Endodermal cell (in vitro differentiated cells): ENCODE measurements around the gene CCDC68. TPM values are rescaled to one million over a fixed set of nuclear protein-coding genes. Genes with fewer than 3 reads are reported as not detected.

Experiments
- DNase-seq: peaks from one replicate; pipeline ENCODE4 v3.0.0-alpha.2; 2017
- H3K27ac ChIP-seq: 2 replicates; pipeline ENCODE4 v1.5.1; 2013; ENCODE audit warnings: mild to moderate bottlenecking, low read depth, low read length, moderate library complexity
- H3K27me3 ChIP-seq: 2 replicates; pipeline ENCODE4 v1.6.1; 2013; ENCODE audit warnings: mild to moderate bottlenecking, low read length, moderate library complexity; ENCODE audit not compliant: insufficient read depth, control insufficient read depth, poor library complexity, severe bottlenecking
- H3K36me3 ChIP-seq: 2 replicates; pipeline ENCODE4 v1.7.0; 2013; ENCODE audit warnings: mild to moderate bottlenecking, low read length, moderate library complexity; ENCODE audit not compliant: control insufficient read depth, insufficient read depth
- H3K4me1 ChIP-seq: one replicate; pipeline ENCODE4 v1.7.0; 2013; ENCODE audit warnings: low read length; ENCODE audit not compliant: control insufficient read depth, insufficient read depth
- H3K4me3 ChIP-seq: 2 replicates; pipeline ENCODE4 v1.5.1; 2013; ENCODE audit warnings: mild to moderate bottlenecking, low read length, moderate library complexity
- H3K9ac ChIP-seq: 2 replicates; pipeline ENCODE4 v1.6.1; 2013; ENCODE audit warnings: mild to moderate bottlenecking, low read length, moderate library complexity; ENCODE audit not compliant: poor library complexity, severe bottlenecking; ENCODE audit errors: extremely low read depth
- H3K9me3 ChIP-seq: 2 replicates; pipeline ENCODE4 v1.6.1; 2013; ENCODE audit warnings: mild to moderate bottlenecking, low read length, moderate library complexity; ENCODE audit not compliant: control insufficient read depth
- H3K27ac Mint-ChIP-seq: 2 replicates; pipeline ENCODE4 v1.8.0; 2020; ENCODE audit warnings: mixed read lengths
- H3K27me3 Mint-ChIP-seq: 2 replicates; pipeline ENCODE4 v1.8.0; 2021; ENCODE audit warnings: mild to moderate bottlenecking, mixed read lengths; ENCODE audit not compliant: insufficient read depth
- H3K36me3 Mint-ChIP-seq: 2 replicates; pipeline ENCODE4 v1.8.0; 2020; ENCODE audit warnings: low read depth, mixed read lengths
- H3K4me1 Mint-ChIP-seq: 2 replicates; pipeline ENCODE4 v1.8.0; 2020; ENCODE audit warnings: mixed read lengths
- H3K4me3 Mint-ChIP-seq: 2 replicates; pipeline ENCODE4 v1.8.0; 2020; ENCODE audit warnings: mild to moderate bottlenecking, moderate library complexity, mixed read lengths
- H3K9me3 Mint-ChIP-seq: 2 replicates; pipeline ENCODE4 v1.8.0; 2020; ENCODE audit warnings: mild to moderate bottlenecking, mixed read lengths
- CTCF ChIP-seq: fragments of 200-600 bp; sonication (generic); conservative IDR thresholded peaks from 2 replicates; pipeline ENCODE4 v1.5.0; 2021; ENCODE audit warnings: antibody characterized with exemption, mild to moderate bottlenecking
- WGBS, 2 experiments: methylation state at CpG; one replicate each; pipeline versions ENCODE4 v1.1.5 to v1.1.7; 2013; ENCODE audit warnings: missing lambda C conversion rate in 2 of 2, mixed read lengths in 1 of 2; ENCODE audit not compliant: insufficient coverage in 1 of 2, insufficient read length in 1 of 2; 5-methylcytosine and 5-hydroxymethylcytosine counted together
- total RNA-seq, 2 donors: library from RNA; stranded (reverse); fragmentation: NEBNext Ultra II Directional in 1 of 2; extraction: Animal tissue kit (Norgen Biotek cat#: 25700) in 1 of 2; gene quantifications; 2 replicates in 1 of 2; 3 replicates in 1 of 2; pipeline ENCODE4 v1.2.1, GENCODE V29; 2021

The CCDC68 gene
- total RNA-seq, 2 donors from 2014 or later, result 0.53 to 0.80 TPM

DNA sequence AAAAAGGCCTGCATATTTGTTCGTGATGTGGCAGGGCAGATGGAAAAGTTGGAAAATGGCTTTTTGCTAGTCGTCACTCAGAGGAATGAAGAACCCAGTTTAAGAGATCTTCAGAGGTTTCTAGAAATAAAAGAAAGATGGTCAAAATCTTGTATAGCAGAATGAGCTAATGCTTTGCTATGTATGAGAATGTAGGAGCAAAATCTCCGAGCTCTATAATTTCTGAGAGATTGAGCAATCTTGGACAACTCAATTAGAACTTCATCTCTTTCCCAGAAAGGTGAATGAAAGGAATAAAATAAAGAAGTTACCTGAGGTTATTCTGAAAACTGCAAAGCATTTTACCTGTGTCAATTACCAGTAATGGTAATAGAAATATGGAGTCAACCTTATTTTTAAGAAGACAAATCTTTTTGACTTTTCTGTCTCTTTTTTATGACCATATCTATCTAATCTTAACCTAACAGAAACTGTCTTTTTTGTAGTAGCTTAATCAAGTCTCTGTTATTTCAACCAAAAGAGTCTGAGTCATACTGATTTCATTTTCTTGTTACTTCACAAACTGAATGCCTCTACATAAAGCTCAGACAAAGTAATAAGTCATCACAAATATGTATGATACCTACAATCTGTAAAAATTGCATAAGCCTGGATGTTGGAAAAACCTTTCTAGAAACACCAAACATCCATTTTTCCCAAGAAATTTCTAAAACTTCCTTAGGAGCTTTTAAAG, 32.5 kb downstream of the CCDC68 start:
- Mint-ChIP-seq H3K27ac (no peak overlapping the region), H3K36me3 (no peaks in the 10 kb centered on the region), H3K27me3 (no peaks in the 10 kb centered on the region), H3K4me1 (peaks cover 7% of the 10 kb centered on the region), H3K9me3 (no peaks in the 10 kb centered on the region), H3K4me3 (no peak overlapping the region)
- no peaks in the 10 kb centered on the region for H3K4me1 ChIP-seq
- H3K27ac ChIP-seq, result no peak overlapping the region
- H3K4me3 ChIP-seq, result no peak overlapping the region
- no peak for DNase-seq
- H3K9me3 ChIP-seq, result no peaks in the 10 kb centered on the region
- H3K27me3 ChIP-seq, result no peaks in the 10 kb centered on the region
- WGBS, 2 experiments, result 89 to 93% methylated on average over 3 of the region's 3 CpGs
- no peaks in the 10 kb centered on the region for H3K36me3 ChIP-seq
- TF ChIP-seq CTCF, result no peak
- no peak overlapping the region for H3K9ac ChIP-seq

- Histone ChIP-seq H3K4me1 (no peaks in the 10 kb centered on the region), H3K27me3 (no peaks in the 10 kb centered on the region), H3K9ac (no peak overlapping the region), H3K9me3 (no peaks in the 10 kb centered on the region), H3K27ac (no peak overlapping the region), H3K36me3 (no peaks in the 10 kb centered on the region), H3K4me3 (no peak overlapping the region)
- H3K4me3 Mint-ChIP-seq, result no peak overlapping the region
- H3K9me3 Mint-ChIP-seq, result no peaks in the 10 kb centered on the region
- no peaks in the 10 kb centered on the region for H3K36me3 Mint-ChIP-seq
- H3K4me1 Mint-ChIP-seq, result peaks cover 12% of the 10 kb centered on the region
- no peak overlapping the region for H3K27ac Mint-ChIP-seq
- DNase-seq, result no peak
- no peaks in the 10 kb centered on the region for H3K27me3 Mint-ChIP-seq
- no peak for TF ChIP-seq CTCF
- 96 to 100% methylated on average over 1 of the region's 1 CpG for WGBS, 2 experiments
These were observed 34.3 kb downstream of the CCDC68 start for GRCh38 chr18:54924948-54925347.

- H3K9me3 Mint-ChIP-seq, result no peaks in the 10 kb centered on the region
- 94 to 98% methylated on average over 3 to 4 of the region's 4 CpGs for WGBS, 2 experiments
- H3K4me1 ChIP-seq, result no peaks in the 10 kb centered on the region
- no peak for TF ChIP-seq CTCF
- DNase-seq, result no peak
- no peak overlapping the region for H3K4me3 ChIP-seq
- H3K9me3 ChIP-seq, result no peaks in the 10 kb centered on the region
- no peaks in the 10 kb centered on the region for H3K27me3 ChIP-seq
- no peaks in the 10 kb centered on the region for H3K36me3 ChIP-seq
- H3K9ac ChIP-seq, result no peak overlapping the region
- peaks cover 8% of the 10 kb centered on the region for H3K27me3 Mint-ChIP-seq
- H3K36me3 Mint-ChIP-seq, result no peaks in the 10 kb centered on the region
- H3K27ac Mint-ChIP-seq, result no peak overlapping the region
- H3K4me1 Mint-ChIP-seq, result peaks cover 16% of the 10 kb centered on the region
- H3K27ac ChIP-seq, result no peak overlapping the region
- no peak overlapping the region for H3K4me3 Mint-ChIP-seq
These were observed 35.8 kb downstream of the CCDC68 start for GRCh38 chr18:54923339-54923956.
